ENCODE results near the gene CAMKK2. TPM values are rescaled to one million over a fixed set of nuclear protein-coding genes. Genes with fewer than 3 reads are reported as not detected.

Gene CAMKK2
- total and polyA plus RNA-seq, 2 of the 4 experiments (the other 2 are of a cell fraction), result 15.2 to 24.7 TPM

DNA sequence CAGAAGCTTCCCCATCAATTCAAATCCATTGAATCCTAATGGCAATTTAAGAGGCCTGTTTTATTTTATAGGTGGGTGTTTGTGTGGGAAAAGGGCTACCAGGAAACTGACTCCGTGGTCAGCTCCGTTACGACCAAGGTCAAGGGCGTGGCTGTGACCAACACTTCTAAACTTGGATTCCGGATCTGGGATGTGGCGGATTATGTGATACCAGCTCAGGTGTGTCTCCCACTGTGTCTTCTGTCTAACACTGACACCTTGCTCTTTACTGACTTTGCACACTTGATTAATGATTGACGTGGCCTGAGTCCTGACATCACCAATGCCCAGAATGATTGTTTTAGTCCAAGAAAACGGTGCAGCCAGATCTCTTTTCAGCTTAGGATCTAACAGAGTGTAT lies 79.4 kb downstream of the CAMKK2 start:
- Histone ChIP-seq H3K9me1 (ENCODE audit: insufficient read depth, low read length) (peaks cover 4% of the 10 kb centered on the region), H4K20me1 (ENCODE audit: insufficient read depth, low read length) (no peaks in the 10 kb centered on the region), H3K4ac (ENCODE audit: low read depth, low read length) (no peak overlapping the region), H3K56ac (ENCODE audit: extremely low read depth, insufficient read depth, low read length) (no peak overlapping the region), H4K91ac (ENCODE audit: insufficient read depth, low read depth, low read length) (no peak overlapping the region), H2AFZ (replicated peaks; ENCODE audit: low read length, poor library complexity) (no peak overlapping the region), H2BK120ac (ENCODE audit: low read depth, low read length) (no peak overlapping the region), H3K79me1 (ENCODE audit: low read depth in 1 of 2, low read length in 2 of 2) (peaks cover 0 to 32% of the 10 kb centered on the region in 2 experiments; a peak in 2 of 4 replicates), H3K4me2 (ENCODE audit: low read depth, low read length) (no peak overlapping the region), H3K27ac (ENCODE audit: insufficient read depth, low read length) (no peak overlapping the region), H3K4me1 (ENCODE audit: control insufficient read depth, insufficient read depth, low read length) (peaks cover 3% of the 10 kb centered on the region; the same call in 1 of the 2 replicates), H3K27me3 (ENCODE audit: control insufficient read depth, insufficient read depth, low read length) (no peaks in the 10 kb centered on the region), H3K9ac (ENCODE audit: low read depth, low read length) (no peak overlapping the region), H3K18ac (ENCODE audit: low read depth, low read length) (no peak overlapping the region), H2BK15ac (ENCODE audit: low read depth, low read length) (no peak overlapping the region), H3K14ac (replicated peaks; ENCODE audit: low read depth, low read length) (no peak overlapping the region), H3K36me3 (ENCODE audit: control insufficient read depth, insufficient read depth, low read length) (peaks cover 2% of the 10 kb centered on the region; the same call in 1 of the 2 replicates), H3K4me3 (ENCODE audit: insufficient read depth, low read depth, low read length) (no peak overlapping the region), H2BK20ac (ENCODE audit: low read depth, low read length) (no peak overlapping the region), H3K9me3 (ENCODE audit: control insufficient read depth, insufficient read depth, low read length) (no peaks in the 10 kb centered on the region), H3K23ac (ENCODE audit: low read depth, low read length) (no peak overlapping the region), H2AK9ac (replicated peaks; ENCODE audit: low read depth, low read length, poor library complexity) (no peak overlapping the region), H4K8ac (ENCODE audit: low read depth in 2 of 2, low read length in 2 of 2) (no peak overlapping the region), H2BK5ac (ENCODE audit: low read depth, low read length, poor library complexity, severe bottlenecking) (no peak overlapping the region), H2AK5ac (ENCODE audit: low read depth, low read length) (no peak overlapping the region), H4K5ac (ENCODE audit: low read depth, low read length) (no peak overlapping the region)
- BruUV-seq (replicated peaks), result no TSS peak
- in situ Hi-C loops (cut with MboI; ENCODE audit: low sequenced_read_pairs) (no loop called here), intact Hi-C loops (cut with micrococcal nuclease) (no loop called here), dilution Hi-C loops (cut with HindIII; ENCODE audit: low sequenced_read_pairs, unreplicated experiment) (no loop called here)
- ChIA-PET POLR2A (ENCODE audit: unreplicated experiment) (interaction anchor here (0.6 kb wide), 1 partner anchor 978 kb away, joined by 9 read pairs; no protein-coding TSS in a partner anchor), CTCF (interaction anchor here (1.1 to 2.0 kb wide), 2 partner anchors 13 to 26 kb away, joined by 3 to 6 read pairs; no protein-coding TSS in a partner anchor)
- ATAC-seq (ENCODE audit: low read depth) (no peak), DNase-seq (no peak)
- 87% methylated on average over 7 of the region's 8 CpGs; no CpG with 5 or more reads in 1 of the 2 experiments for WGBS, 2 experiments (ENCODE audit: extremely low coverage in 2 of 2, insufficient read length in 1 of 2)
- no peak for TF ChIP-seq RFX5 (IDR thresholded peaks at IDR 0.05; ENCODE audit: low read depth, low read length)
- TF ChIP-seq RAD21 (IDR thresholded peaks at IDR 0.05; ENCODE audit: low read length), result no peak
- TF ChIP-seq MAFK (IDR thresholded peaks at IDR 0.05; ENCODE audit: low read depth, low read length), result no peak
- TF ChIP-seq, protein P1, sequence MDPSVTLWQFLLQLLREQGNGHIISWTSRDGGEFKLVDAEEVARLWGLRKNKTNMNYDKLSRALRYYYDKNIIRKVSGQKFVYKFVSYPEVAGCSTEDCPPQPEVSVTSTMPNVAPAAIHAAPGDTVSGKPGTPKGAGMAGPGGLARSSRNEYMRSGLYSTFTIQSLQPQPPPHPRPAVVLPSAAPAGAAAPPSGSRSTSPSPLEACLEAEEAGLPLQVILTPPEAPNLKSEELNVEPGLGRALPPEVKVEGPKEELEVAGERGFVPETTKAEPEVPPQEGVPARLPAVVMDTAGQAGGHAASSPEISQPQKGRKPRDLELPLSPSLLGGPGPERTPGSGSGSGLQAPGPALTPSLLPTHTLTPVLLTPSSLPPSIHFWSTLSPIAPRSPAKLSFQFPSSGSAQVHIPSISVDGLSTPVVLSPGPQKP (IDR thresholded peaks at IDR 0.05; ENCODE audit: borderline replicate concordance, low read depth, low read length), result no peak
- TF ChIP-seq POLR2A (IDR thresholded peaks at IDR 0.05; ENCODE audit: low read depth, low read length), result no peak
- TF ChIP-seq BHLHE40 (IDR thresholded peaks at IDR 0.05; ENCODE audit: low read depth, low read length), result no peak
- no peak for TF ChIP-seq MAZ (IDR thresholded peaks at IDR 0.05; ENCODE audit: borderline replicate concordance, low read depth, low read length)
- TF ChIP-seq, protein P2, sequence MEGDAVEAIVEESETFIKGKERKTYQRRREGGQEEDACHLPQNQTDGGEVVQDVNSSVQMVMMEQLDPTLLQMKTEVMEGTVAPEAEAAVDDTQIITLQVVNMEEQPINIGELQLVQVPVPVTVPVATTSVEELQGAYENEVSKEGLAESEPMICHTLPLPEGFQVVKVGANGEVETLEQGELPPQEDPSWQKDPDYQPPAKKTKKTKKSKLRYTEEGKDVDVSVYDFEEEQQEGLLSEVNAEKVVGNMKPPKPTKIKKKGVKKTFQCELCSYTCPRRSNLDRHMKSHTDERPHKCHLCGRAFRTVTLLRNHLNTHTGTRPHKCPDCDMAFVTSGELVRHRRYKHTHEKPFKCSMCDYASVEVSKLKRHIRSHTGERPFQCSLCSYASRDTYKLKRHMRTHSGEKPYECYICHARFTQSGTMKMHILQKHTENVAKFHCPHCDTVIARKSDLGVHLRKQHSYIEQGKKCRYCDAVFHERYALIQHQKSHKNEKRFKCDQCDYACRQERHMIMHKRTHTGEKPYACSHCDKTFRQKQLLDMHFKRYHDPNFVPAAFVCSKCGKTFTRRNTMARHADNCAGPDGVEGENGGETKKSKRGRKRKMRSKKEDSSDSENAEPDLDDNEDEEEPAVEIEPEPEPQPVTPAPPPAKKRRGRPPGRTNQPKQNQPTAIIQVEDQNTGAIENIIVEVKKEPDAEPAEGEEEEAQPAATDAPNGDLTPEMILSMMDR (conservative IDR thresholded peaks at IDR 0.05; ENCODE audit: low read depth, low read length), result no peak
- no peak for TF ChIP-seq FOS (IDR thresholded peaks at IDR 0.05; ENCODE audit: low read depth, low read length)
- TF ChIP-seq, protein P3, sequence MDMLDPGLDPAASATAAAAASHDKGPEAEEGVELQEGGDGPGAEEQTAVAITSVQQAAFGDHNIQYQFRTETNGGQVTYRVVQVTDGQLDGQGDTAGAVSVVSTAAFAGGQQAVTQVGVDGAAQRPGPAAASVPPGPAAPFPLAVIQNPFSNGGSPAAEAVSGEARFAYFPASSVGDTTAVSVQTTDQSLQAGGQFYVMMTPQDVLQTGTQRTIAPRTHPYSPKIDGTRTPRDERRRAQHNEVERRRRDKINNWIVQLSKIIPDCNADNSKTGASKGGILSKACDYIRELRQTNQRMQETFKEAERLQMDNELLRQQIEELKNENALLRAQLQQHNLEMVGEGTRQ (IDR thresholded peaks at IDR 0.05; ENCODE audit: low read depth, low read length), result no peak
- TF ChIP-seq SMC3 (IDR thresholded peaks at IDR 0.05; ENCODE audit: low read depth, low read length), result no peak
